Esophagus mucosa (tissue), 1 donor: ENCODE measurements around the gene LKAAEAR1. TPM values are rescaled to one million over a fixed set of nuclear protein-coding genes. Genes with fewer than 3 reads are reported as not detected.

Experiments
- ATAC-seq: fragments of 200-7000 bp; cut with Tn5 transposase; one replicate; pipeline ENCODE4 v1.9.1; 2020
- total RNA-seq: library from RNA; stranded (reverse); gene quantifications from one replicate; pipeline ENCODE4 v1.2.4, GENCODE V29; 2023
- donor health status: DM: yes; HTN: yes; CAD: no.

The LKAAEAR1 gene
- total RNA-seq, 1 donor from 2014 or later = 0.36 TPM

GRCh38 chr20:64065062-64065973, 18.9 kb downstream of the LKAAEAR1 start:
- no peak for ATAC-seq

DNA sequence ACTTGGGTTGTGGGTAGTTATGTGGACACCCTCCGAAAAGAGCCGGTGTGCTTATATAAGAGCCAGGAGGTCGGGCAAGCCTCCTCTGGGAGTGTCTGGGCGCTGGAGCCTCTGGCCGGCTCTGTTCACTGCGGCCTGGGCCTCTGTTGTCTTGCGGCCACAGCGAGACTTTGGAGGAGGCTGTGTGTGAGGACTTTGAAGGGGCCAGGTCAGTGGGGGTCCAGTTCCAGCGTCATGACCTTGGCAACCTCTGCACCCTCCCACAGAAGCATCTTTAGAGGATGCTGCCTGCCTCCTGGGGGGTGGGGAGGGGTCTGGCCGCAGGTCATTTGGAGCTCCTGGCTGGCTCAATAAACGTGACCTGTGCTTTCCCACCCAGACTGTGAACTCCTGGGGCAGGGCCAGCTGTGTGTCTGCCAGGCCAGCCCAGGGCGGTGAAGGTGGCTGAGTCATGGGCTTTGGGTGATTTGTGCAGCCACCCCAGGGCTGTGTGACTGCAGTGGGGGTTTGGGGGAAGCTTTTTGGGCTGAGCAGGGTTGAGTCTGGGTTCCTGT, 20.0 kb downstream of the LKAAEAR1 start:
- ATAC-seq = peak; percentile 24

DNA sequence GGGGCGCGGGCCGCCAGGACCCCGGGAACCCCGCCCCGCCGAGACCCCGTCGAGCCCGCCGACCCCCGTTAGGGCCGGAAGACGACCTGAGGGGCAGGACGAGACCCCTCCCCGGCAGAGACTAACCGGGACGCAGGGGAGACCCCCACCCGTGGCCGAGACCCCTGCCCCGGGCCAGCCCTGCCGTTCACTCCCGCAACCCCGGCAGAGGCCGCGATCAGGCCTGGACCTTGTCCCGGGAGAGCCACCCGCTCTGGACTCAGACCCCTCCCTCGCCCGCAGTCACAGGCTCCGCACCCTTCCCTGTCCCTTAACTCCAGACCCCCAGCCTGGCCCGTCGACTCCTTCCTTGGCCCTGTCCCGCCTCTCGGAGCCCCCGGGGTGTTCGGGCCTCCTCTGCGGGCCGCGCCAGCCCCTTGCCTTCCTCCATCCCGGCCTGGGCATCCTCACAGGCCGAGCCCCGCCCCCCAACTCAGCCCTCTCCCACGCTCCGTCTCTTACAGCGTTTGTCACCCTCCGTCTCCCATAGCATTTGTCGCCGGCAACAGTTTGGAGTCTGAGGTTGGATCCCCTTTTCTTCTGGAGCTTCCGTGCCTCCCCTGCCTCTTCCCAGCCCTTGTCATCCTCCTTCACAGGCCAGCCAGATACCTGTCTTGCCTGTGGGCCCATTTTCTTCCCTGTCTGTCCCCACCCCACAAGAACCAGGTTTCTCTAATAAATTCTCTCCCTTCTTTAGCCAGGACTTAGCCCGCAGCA, 20.6 kb downstream of the LKAAEAR1 start:
- peak; percentile 2 for ATAC-seq

GRCh38 chr20:64062596-64063388, 21.4 kb downstream of the LKAAEAR1 start, which contains the start of gene TCEA2:
TSS of gene TCEA2 (plus strand) at chr20:64063198. CDS start at chr20:64063313, 115 bp downstream.
- peak; percentile 91 for ATAC-seq

- ATAC-seq = no peak
Measured at GRCh38 chr20:64062276-64062595, 22.0 kb downstream of the LKAAEAR1 start.

- no peak for ATAC-seq
Measured at GRCh38 chr20:64058536-64058935, 25.7 kb downstream of the LKAAEAR1 start.

DNA sequence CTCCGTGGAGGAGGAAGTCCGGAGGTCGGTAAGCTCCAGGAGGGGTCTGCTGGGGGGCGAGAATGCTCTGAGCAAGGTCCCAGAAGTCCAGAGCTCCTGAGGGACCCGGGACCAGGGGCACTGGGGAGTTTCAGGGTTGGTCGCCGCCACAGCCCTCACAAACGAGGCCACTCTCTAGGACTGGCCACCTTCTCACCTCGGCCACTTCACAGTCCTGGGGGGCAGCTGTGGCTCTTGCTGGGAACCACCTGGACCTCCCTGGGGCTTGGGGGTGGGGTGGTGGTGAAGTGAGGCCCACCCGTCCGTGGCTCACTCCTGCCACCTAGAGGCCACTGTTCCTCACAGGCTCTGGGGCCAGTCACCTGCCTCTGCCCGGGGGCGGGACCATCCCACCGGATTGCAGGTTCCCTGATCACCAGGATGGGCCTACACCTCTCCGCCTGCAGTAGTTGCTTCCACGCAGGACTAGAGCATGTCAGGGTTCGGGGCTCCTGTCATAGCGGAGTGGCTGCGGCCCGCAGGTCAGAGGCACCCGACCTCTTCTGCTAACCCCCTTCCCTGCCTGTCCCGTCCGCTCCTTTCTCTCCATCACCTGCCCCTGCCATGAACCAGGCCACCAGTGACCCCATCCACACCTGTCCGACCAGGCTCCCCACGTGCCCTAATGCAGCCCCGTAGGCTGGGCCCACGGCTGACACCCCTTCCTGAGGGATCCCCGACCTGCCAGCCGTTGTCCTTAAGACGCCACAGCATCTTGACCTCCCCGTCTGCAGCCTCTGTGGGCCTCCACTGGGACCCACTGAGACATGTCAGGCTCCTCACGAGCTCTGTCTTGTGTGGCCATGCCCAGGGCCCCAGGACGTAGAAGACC, 26.3 kb downstream of the LKAAEAR1 start:
- peak; percentile 52 for ATAC-seq

GRCh38 chr20:64056889-64057627, 27.1 kb downstream of the LKAAEAR1 start:
- ATAC-seq = no peak

DNA sequence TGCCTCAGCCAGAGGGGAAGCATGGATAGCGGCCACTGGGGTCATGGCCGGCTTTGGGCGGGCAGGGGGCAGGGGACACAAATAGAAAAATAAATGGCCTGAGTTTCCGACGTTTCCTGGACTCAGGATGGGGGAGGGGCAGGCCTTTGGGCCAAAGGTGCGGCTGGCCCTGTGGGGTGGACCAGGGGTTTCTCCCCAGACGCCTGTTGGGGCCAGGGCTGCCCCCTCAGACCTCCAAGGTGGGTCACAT, 27.6 kb downstream of the LKAAEAR1 start:
- no peak for ATAC-seq

GRCh38 chr20:64055893-64056638, 28.1 kb downstream of the LKAAEAR1 start:
- ATAC-seq = no peak

DNA sequence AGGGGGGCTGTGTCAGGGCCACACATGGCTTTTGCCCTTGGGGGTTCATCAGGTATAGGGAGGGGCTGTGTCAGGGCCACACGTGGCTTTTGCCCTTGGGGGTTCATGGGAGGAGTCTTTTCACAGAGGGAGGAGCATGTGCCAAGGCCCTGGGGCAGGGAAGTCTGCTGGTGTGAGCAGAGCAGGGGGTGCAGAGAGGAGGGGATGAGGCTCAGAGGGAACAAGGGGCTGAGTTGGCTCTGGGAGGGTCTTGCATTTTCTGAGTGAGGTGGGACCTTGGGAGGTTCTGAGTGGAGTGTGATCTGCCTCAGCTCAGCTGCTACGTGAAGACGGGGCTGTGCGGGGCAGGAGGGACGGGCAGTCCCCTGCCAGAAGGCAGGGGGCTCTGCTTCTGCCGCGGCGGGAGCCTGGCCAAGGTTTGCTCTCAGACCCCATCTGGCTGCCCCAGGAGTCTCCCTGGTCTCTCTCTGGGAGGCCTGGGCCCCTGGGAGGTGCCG, 28.8 kb downstream of the LKAAEAR1 start:
- no peak for ATAC-seq

- peak; percentile 12 for ATAC-seq
Measured at GRCh38 chr20:64053841-64054661, 30.1 kb downstream of the LKAAEAR1 start.

- ATAC-seq = peak; percentile 31
Measured at GRCh38 chr20:64052987-64053840, 31.0 kb downstream of the LKAAEAR1 start.

DNA sequence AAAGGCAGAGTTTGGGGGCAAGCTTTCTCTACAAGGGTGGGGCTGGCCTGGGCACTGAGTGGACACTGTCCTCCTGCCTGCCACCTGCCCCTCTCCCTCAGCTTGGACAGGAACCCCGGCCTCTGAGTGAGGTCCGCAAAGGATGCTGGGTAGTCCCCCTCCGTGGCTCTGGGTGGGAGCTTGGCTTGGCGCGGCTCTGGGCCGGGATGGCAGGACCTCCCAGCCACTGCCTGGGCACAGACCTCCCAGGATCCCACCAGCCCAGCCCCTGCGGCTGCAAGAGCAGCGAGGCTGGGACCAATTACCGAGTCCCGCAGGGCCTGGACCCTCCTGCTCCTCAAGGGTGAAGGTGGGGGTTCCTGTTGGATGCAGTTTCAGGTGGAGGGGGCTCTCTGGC, 31.9 kb downstream of the LKAAEAR1 start:
- ATAC-seq = no peak

- peak; percentile 34 for ATAC-seq
Measured at GRCh38 chr20:64051561-64052325, 32.5 kb downstream of the LKAAEAR1 start.

DNA sequence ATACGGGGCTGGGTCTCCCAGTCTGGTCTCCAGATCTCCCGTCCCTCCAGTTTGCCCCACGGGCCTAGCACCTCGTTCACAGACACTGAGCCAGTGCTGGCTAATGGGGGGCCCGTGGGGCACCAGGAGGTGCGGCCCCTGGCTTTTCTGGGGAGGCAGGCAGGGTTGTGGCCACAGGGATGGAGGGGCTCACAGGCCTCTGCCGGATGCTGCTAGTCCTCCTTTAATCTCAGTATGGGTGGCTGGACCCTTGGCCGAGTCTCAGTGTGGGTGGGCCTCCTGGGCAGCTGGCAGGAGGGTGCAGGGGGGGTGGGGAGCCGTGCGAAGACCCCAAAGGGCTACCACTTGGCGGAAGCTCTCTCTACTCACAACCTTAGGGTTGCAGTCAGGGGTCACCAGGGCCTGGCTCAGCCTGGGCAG, 33.2 kb downstream of the LKAAEAR1 start:
- no peak for ATAC-seq

DNA sequence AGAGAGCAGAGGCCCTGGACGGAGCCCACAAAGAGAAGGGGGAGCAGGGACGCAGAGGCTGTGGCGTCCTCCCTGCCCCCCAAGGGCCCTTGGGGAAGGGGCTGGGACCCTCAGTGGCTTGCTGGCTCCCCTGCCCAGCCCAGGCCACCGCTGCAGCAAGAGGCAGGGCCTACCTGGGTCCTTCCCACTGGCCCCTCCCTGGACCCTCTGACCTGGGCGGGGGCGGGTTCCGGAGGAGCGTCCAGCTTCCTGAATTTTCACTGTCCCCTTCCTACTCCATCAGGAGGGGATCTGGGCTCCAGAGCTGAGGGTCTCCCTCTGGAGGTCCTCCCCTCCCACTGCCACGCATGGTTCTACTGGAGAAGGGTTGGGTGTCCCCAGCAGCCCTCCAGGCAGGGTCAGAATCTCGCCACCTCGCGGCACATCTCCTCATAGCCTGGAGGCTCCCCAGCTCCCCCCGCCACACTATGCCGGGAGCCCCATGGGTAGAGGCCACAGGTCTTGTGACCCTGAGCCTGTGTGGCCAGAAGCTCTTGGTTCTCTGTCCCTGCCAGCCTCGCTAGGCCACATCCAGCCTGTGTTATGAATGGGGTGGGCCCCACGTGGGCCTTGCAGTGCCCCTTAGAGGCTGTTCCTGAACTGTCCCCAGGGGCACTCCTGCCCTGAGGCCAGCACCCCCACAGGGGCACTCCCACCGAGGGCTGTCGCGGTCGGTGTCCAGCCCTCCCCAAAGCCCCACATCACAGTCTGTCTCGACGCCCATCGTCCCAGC, 33.8 kb downstream of the LKAAEAR1 start:
- no peak for ATAC-seq
